Fibroblast of gingiva (primary cell): ENCODE measurements around the gene RAD51B.

ENCODE experiments used
- DNase-seq: peaks from one replicate; pipeline ENCODE4 v3.0.0-alpha.2; 2011; ENCODE audit warnings: low read depth

Gene RAD51B

DNA sequence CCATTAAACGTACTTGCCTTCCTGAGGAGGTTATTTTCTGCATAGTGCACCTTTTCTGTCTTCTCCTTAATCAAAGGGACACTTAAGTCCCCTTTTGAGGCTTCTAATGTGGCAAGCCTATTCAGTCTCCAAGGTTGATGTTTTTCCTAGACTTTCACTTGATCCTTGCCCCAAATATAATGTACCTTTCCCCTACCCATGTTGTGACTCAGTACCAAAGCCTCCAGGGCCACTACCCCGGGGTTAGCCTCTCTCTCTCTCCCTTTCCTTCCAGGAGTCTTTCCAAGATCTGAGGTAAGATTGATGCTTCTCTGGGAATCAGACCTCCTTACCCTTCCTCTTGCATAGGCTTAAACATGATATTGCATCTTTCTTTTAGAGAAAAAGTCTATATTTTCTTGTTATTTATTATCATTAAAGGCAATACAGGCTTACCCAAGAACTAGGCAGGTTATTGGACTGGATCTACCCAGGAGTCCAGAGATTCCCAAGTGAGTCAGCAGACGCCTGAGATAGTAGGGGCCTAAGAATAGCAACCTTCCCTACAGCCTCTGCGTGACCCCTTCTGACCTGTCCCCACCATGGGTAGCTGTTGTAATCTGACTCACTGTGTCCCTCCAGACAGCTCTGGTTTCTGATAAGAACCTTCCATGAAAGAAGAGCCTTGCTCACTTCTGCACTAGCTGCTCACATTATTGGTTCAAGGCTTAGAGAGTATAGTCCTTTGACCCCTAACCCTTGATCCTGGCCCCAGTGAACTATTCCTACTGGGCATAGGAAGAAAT, 800.4 kb downstream of the RAD51B start:
- DNase-seq, result no peak

DNA sequence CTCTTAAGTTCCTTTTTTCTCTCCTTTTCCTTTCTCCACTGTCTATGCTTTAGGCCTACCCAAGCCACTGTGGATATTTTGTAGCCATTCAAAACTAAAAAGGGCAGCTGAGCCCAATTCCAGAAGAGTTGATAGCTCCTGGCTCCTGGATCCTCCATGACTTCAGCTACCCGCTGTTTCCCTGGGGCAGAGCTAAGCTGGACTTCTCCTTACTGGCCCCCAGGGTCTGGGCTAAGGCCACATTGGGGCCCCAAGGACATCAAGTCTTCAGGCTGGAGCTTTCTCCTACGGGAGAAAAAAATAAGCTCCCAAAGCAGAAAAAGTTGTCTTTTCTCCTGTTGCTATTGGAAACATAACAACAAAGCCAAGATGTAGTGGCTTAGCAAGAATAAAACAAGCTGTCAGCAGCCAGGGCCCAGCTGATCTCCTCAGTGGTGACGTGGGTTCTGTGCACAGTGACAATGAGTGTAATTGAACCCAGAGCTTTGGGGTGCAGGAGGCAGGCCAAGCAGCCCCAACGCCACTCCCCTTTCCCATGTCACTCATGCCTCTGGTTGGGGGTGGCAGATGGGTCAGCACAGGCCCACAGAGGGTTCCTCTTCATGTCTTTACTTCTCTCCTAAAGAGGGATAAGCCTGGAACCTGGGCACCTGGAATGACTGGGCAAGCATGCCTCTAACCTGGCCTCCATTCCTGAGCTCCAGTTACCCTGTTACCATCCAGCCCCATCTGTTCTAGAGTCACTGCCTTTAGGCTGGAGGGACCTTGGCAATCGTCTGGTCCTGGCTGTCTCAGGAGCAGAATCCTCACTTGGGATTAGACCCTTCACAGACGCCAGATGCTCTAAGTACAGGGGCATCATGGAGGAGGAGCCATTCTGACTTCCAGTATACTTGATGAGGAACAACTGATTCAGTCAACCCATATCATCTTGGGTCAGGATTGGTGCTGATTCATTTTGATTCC, 802.1 kb downstream of the RAD51B start:
- peak; percentile 83 for DNase-seq

DNA sequence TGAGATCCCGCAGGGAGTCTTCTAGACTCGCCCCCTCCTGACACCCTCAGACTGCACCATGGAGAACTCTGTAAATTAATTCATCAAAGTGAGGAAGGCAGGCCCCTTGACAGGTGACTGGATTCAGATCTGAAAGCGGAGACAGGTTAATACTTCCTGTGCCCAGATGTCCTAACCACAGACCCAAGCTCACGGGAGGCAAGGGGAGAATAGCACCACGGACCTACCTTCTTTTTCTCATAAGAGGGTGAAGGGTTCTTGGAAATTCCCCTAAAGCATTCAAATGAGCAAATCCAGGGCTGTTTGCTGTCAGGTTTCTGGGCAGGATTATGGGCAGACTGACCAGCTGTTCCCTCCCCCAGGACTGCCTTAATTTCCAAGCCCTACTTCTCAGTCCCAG, 803.3 kb downstream of the RAD51B start:
- no peak for DNase-seq

- no peak for DNase-seq
Measured at GRCh38 chr14:68623307-68623706, 803.7 kb downstream of the RAD51B start.

DNA sequence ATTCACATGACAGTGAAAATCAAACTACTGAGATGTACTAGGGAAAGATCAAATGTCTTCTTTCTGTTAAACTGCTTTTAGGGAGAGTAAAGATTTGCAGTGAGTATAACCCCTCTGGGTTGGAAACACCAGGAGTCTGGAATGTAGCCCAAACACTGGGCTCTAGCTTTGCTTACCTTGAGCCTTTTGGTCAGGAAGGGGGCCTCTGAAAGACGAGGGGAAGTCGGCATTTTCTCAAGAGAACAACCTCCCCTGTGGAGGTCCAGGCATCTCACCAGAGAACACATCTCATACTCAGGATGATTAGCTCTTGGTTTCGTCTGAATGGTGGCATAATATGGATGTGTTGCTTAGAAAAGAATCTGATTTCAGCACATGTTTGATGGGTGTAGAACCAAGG, 804.2 kb downstream of the RAD51B start:
- no peak for DNase-seq

DNA sequence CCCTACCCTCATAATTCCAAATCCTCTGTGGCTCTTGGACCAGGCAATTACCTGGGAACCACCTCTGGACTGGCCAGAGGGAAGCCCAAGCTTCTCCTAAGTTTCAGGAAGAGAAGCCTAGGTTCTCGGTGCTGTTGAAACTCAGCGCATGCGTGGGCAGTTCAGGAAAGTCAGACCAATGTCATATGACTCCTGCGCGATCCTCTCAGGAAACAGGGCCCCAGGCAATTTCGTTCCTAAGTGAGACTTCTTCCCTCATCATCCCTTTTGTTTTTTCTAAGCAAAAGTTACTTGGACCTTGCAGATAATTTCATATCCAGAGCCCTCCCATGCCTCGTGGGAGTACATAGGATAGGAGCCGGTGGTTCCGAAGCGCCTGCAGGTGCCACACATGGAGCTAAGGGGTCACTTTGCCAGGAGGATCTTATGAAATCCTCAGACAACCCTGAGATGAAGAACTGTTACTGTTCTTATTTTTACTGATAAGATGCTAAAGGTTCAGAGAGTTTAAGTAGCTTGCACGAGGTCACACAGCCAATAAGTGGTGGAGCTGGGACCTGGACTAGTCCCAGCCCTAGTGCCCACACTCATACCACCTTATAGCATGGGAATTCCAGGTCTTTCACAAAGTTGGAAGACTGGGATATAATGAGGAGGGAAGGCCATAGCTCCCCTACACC, 805.1 kb downstream of the RAD51B start:
- DNase-seq, result no peak

- DNase-seq, result no peak
Measured at GRCh38 chr14:68625366-68626090, 805.9 kb downstream of the RAD51B start.

GRCh38 chr14:68626386-68626785, 806.8 kb downstream of the RAD51B start:
- no peak for DNase-seq

DNA sequence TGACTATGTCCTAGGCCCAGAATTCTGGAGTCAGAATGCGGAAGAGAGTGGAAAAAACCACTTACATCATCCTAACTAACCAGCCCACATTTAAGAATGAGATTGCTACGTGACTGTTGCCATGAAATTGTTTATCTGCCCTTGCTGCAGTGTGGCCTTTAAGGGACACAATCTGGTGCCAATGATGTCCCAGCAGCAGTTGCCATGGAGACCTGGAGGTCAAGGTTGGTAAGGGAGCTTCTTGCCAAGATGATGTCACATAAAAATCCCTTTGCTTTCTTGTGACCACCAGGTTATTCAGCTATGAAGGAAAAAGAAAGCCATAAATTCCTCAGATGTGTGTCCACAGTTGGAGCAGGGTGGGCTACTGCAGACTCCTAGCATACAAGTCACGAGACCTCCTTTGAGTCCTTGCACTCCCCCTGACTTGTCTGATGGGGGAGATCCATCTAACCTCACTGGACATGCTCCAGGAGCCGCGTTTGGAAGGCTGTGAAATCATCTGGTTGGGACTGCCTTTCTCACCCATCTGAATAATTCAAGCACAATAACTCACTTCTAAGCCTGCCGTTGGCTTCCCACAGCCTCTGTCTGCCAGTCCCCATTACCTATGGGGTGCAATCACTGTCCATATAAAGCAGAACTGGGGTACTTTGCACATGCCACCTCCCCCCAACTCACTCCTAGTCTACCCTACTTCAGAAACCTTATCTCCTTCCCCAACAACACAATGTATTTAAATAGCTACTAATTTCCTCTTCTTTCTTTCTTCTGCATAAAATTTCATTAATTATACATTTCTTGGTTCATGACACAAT, 807.7 kb downstream of the RAD51B start:
- DNase-seq, result peak; percentile 20

DNA sequence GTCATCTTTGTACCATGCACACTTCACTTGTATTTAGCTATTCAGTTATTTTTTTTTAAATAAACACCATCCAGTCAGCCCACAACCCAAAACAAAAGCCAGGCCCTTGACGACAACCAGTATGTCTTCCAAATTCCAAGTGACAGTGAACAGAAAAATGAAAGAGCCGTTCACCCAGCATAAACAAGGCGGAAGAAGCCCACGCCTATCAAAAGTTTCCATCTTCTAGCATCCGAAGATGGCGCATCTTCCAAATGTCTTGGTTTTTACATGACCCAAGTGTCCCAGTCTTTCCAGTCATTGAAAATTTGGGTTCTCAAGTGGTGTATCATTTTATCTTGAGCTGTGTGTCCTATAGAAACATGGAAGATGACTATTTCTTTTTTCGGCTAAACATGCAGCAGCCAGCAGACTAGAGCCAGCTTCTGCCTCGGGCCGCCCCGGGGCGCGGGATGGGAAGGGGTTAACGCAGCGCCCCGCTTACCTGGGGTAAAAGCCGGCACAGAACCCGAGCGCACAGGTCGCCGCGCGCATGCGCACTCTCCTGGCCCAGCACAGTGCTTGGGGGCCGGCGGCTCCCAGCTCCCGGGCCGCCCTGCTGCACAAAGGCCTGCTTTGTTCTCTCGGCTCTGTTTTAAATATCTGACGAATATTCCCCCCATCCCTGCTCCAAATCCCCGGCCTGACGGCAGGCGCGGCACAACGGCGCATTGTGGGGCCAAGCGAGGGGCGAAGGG, 808.5 kb downstream of the RAD51B start:
- no peak for DNase-seq

DNA sequence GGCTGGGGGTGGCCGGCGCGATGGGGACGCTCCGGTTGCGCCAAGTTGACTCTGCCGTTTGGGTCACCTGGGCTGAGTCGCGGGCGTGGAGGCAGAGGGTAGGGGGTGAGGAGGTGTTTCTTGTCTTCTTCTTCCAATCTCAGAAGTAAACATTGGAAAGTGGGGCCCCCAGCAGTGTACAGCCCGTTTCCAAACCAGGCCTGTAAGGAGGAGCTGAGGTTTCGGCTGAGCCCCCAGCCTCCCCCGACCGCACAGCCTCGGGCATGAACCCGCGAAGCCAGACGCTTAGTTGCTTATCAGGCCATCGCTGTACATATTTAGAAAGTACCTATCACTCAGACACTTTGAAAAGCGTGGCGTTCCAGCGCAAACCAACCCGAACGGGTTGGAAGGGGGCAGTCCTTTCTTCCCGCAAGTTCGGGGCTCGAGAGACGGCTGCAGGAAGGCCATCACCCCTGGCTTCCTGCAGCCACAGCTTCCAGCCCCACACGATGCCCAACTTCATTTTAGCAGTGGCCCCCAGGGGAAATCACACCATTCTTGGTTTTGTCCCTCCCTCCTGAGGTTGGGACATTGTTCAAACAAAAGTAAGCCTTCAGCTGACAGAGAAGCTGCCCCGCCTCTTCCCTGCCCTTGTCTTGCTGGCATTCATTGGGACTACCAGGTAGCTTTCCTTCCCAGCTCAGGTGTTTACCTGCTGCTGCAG, 809.2 kb downstream of the RAD51B start:
- DNase-seq, result no peak

- DNase-seq, result no peak
Measured at GRCh38 chr14:68630081-68630571, 810.5 kb downstream of the RAD51B start.

DNA sequence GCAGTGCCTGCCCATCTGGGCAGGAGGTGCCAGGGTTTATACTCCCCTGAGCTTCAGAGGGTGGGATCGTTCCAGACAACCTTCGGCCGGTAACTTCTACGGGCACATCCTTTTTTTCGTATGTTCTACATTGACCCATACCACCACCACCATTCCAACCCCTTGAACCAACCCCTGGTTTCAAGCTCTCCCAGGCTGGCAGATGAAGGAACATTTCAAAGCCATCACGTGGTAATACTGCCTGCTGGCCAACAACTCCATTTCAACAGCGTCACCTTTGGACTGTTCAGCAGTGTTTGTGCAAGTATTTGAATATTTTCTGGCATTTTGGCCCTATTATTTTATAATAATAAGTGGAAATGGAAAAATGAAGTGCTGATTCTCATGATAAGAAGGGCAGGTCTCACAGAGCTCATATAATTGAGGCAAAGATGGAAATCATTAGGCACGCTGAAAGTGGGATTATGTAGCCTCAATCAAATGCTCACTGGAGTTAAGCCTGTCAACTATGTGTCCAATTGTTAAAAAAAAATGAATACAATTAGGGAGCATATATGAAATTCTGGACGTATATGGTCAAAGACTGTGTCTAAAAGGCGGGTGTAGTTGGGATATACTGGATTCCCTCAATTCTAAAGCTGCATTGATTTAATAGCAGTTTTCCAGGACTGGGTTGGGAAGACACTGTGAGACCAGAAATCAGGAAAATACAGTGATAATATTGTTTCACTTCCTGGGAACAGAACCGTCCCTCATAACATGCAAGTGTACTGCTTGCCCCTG, 811.2 kb downstream of the RAD51B start:
- DNase-seq, result no peak

- DNase-seq, result no peak
Measured at GRCh38 chr14:68631394-68632053, 811.9 kb downstream of the RAD51B start.

- no peak for DNase-seq
Measured at GRCh38 chr14:68632054-68632895, 812.7 kb downstream of the RAD51B start.

GRCh38 chr14:68633131-68633991, 813.8 kb downstream of the RAD51B start:
- DNase-seq, result no peak
